HG02610 (cell line): ENCODE results near the gene PLEKHA7.

Experiments
- ATAC-seq: cut with Tn5 transposase; IDR thresholded peaks from one replicate; pipeline ENCODE4 v1.9.1; 2021; ENCODE audit warnings: mild to moderate bottlenecking, moderate library complexity; ENCODE audit not compliant: unreplicated experiment

PLEKHA7 gene

DNA sequence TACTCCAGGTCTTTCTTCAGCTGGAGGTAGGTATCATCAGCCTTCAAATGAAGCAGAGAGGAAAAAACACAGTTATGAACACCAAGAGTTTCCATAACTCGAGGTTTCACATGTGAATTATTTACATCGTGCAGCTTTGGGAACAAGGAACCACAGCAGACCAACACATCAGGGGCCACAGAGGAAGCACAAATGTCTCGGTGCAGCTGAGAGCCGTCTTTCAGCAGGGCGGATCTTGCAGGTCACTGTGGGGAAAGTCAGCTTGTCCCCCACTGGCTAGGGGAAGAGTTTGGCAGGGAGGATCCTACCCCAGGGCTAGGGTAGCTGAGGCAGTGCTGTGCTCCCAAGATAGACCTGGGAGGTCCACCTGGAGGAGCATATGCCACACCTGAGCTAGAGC is 201.1 kb downstream of the PLEKHA7 start:
- ATAC-seq, result no peak

DNA sequence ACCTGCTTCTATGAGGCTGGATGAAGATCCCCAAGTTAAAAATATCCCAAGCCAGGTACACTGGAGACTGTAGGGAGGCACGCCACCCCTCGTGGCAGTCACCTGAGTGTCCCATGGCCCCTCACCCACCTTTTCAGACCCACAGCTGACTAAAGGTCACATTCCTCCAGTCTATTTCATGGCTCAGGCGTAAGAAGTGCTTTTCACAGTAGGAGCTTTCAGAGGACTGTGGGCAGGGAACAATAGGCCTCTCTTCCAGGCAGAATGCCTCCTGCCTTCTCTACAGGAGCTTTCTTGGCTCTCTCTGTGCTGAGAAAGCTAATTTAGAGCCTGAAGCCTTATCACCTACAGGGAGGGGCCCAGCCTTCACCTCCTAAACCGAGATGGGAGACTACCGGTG is 201.9 kb downstream of the PLEKHA7 start:
- ATAC-seq, result no peak

DNA sequence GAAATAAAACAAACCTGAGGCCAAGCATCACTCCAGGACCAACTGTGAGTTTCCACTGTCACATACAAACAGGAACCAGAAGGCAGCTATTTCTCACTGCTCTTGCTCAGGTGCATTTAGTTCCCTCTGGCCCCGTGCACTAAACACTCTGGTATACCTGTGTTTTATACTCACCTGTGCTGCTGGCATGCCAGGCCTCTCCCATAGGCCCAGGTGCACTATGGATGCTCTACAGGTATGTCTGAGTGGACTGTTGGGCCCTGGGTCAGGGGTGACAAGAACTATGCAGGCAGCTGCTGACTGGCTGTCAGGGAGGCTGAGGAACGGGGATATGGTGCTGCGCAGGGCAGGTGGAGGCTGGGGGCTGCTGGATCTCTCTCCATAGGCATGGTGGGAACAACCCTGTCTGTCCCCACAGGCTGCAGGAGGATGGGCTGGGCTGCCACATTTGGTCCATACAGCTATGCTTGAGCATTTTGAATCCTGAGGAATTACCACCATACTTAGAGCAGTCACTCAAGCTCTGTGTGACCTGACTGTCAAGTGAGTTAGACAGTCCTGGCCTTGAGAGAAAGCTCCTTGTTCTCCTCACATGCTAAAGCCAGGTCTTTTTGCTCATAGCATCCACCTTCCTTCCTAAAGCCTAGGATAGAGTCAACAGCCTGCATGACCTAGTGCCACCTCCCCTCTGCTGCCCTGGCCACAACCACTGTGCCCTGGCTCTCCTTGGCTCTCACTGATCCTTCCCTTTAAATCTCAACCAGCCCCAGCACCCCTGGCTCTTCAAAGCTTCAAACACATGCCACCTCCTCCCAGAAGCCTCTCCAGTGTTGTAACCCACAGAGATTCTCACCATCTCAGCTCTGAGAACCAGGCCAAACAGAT is 202.8 kb downstream of the PLEKHA7 start:
- no peak for ATAC-seq

DNA sequence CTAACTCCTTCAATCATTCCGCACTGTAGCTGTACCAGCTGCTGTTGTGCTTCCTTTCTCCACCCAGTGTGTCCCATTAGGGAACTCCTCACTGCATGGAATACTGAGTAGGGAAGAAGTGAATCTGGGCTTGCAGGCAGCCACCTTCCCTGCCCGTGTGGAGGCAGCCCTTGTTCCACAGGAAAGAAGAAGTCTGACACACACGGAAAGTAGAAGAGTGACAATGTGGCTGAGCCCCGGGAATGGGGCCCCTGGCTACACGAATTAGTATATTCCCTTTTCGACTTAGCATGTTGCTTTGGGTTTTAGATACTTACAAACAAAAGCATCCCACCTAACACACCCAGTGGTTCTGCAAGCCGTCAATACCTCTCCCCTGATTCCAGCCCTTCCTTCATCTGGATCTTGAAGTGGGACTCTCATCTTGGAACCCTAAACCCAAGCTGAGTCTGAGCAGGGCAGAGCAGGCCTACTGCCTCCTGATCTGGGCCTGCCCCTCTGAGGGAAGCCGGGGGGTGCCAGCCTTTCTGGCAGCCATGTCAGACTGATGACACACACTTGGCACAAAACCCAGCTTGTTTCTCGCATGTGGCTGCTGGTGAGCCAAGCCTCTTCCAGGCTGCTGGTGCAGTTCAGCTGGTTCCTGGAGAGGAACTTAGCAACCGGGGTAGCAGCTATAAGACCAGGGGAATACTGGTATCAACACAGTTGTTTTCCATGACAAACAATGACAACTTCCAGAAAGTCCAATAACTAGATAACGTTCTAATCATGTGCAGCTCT is 204.1 kb downstream of the PLEKHA7 start:
- no peak for ATAC-seq

DNA sequence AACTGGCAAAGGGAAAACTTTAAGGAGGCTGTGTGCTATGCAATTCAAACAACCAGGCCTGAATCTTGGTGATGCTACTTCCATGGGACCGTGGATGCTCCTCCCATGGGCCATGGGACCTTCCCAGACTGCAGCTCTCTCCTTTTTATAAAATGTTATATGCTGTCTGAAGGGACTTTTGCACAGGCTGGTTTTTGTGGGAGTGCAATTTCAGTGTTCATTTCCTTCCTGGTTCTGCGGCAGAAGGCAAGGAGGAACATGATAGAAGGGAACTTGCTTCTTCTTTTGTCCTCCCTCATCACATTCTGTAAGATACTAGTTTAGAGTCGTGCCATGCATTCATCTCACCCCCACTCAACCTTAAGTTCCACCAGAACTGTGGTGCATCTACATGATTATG is 206.9 kb downstream of the PLEKHA7 start:
- ATAC-seq, result no peak

DNA sequence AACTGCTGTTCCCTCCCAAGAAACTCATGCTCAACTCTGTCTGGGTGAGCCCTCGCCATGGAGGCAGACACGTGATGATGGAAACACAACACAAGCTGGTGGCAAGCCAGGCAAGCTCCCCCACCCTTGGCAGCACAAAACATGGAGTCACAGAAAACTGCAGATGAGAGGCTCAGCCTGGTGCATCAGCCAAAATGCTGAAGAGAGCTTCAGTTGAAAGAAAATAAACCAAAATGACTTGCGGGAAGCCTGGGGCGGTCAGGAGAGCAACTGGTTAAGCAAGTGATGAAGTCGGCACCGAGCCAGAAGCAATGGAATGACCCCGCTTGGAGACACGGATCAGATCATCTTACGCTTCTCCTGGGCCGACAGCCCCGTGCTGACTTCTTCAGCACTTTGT is 207.4 kb downstream of the PLEKHA7 start:
- no peak for ATAC-seq

DNA sequence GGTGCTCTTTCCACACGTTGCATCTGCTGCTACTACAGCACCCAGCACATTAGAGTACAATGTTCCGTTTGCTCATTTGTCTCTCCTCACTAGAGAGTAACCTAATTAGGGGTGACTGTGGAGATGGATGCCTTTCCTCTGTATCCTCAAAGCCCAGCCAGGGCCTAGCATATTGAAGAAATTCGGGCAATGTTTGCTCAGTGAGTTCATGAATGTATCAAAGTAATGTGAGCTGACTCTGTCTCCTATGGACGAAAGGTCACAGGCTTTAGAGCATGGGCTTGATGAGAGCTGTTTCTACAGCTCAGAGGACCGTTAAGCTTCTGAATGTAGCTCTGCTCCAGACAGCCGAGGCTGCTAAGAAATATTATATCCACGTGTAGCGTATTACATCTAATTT is 208.3 kb downstream of the PLEKHA7 start:
- ATAC-seq, result no peak

DNA sequence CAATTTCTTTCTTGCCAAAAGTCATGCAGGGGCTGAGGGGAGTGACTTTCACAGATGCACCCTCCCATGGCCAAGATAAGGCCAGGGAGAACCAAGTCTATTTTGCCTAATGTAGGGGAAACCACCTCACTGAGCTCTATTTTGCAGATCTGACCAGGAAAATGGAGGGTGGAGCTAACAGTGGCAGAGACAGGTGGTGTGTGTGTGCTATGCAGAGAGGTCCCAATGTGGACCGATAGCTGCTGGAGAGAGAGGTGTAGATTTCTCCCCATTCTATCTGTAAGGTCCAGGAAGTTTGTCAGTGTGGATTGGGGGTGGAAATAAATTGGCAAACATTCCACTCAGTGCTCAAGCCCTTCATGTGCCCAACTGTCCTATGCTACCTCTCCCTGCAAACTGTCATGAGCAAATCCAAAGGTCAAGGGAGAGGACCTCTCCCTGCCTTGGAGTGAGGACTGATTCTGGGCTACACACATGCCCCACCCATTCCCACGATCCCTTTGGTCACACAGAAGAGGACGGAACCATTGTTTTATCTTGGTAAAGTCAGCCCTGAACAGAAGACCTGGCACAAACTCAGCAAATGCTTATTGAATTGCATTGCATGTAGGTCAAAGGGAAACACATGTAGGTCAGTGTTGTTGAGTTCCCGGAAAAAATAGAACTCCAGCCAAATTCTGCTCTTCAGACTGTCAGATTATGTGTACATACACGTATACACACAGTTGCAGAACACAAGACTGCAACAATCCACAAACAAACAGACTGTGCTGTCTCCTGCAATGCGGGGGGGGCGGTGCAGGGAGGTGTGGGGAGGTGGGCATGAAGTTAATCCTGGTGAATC is 209.9 kb downstream of the PLEKHA7 start:
- ATAC-seq, result no peak

DNA sequence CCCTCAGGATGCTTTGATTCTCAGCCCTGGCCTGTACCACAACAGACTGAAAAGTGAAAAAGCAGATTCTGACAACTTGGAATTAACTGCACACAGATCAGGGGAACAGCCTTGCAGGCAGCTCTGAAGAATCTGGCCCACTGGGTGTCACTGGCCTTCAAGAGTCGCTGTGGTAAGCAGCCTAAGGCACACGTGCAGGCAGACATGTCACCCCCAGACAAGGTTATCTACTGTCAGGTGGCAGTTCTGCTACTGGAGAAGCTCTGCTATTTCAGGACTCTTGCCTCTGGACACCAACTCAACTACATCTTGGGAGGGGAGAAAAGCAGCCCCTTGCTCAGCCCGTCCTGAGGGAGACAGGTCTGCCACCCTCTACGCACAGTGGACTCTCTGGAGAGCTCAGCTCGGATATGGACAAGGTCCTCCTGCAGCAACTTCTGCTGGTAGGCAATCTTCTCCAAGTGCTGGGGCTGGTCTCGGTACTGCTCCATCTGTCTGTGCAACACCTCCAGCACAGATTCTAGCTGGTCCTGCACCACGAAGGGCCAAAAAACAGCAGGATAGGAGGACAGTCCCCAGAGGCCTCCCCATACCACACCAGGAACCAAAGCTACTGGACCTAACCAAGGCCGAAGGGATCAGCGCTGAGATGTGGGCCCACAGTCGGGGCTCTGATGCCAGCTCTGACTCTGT is 212.8 kb downstream of the PLEKHA7 start:
- no peak for ATAC-seq

DNA sequence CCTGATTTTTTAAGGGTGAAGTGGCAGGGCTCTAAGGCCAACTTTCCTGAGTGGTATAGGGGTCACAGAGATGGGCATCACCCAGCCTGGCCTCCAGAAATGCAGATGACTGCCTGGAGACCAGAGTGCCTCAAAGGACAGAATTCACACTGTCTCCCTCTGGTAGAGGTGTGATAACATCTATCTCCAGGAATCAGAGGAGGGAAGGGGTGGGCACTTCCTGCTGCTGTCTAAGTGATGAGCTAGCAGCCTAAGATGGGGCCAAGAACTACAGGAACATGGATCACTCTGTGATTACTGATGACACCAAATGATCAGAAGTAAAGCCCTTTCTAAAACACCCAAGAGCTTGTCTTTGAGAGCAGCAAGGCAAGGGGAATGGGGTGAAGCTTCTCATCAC is 213.8 kb downstream of the PLEKHA7 start:
- ATAC-seq, result no peak

DNA sequence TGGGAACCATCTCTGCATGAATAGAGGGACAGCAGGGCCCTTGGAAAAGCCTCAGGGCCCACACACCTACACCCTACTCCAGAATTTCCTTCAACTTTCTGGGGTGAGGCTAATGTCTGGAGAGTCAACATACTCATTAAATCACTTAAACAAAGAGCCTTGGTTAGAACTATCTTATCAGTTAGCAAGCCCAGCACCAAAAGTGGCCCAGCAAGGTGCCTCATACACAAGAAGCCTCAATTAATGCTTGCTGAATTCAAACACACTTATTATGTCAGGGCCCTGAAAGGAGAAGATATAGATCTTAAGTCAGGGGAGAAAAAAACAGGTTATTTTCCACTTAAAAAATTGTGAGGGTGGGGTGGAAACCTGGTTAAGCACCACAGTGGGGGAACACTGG is 214.3 kb downstream of the PLEKHA7 start:
- ATAC-seq, result no peak

DNA sequence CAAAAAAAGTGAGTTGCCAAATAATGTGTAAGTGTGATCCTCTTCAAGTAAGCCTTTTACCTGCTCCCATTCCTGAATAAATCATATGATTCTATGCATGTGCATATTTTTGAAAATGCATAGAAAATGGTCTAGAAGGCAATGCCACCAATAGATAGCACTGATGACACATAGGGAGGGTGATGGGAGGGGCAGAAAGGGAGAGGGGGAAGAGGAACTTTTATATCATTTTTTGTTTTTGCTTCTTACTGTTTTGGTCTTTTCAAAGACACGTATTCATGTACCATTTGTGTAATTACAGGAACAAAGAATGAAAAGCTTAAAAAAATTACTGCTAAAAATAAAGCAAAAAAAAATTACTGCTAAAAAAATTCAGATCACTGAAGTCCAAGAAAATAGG is 215.0 kb downstream of the PLEKHA7 start:
- no peak for ATAC-seq

DNA sequence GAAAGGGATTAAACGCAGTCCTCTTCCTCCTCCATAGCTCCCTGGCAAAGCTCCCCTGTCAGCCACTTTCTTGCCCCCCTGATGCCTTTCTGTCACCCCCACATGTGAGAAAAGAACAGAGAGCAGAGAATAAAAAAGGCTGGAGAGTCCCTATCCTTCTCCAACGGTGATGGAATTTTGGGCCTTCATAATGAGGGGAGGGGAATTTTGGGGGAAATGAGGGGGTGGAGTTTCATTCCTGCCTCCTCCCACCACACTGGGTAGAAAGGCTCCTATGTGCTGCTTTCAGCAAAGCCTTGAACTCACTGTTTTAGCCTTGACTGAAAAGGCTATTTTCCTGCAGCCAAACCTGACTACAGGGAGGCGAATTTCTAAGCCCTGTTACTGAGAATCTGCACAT is 216.4 kb downstream of the PLEKHA7 start:
- ATAC-seq, result no peak

DNA sequence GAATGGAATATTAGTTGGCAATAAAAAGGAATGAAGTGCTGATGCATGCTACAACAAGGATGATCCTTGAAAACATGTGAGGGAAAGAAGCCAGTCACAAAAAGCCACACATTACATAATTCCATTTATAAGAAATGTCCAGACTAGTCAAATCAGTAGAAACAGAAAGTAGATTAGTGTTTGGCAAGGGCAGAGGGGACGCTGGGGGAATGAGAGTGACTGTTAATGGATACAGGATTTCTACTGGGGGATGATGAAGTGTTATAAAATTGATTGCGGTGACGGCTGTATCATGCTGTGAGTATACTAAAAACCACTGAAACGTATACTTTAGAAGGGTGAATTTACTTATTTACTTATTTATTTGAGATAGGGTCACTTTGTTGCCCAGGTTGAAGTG is 217.9 kb downstream of the PLEKHA7 start:
- ATAC-seq, result no peak

DNA sequence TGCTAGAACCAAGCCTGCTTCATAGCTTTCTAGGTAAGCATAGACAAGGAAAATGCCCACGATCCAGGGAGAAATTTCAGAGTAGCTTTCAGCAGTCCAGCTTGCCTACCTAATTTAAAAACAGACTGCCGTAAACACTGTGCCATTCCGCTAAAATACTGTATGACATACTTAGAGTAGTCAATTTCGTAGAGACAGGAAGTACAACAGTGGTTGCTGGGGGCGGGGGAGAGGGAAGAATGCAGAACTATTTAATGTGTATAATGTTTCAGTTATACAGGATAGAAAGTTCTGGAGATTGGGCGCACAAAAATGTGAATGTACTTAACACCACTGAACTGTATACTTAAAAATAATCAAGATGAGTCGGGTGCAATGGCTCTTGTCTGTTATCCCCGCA is 219.1 kb downstream of the PLEKHA7 start:
- no peak for ATAC-seq

DNA sequence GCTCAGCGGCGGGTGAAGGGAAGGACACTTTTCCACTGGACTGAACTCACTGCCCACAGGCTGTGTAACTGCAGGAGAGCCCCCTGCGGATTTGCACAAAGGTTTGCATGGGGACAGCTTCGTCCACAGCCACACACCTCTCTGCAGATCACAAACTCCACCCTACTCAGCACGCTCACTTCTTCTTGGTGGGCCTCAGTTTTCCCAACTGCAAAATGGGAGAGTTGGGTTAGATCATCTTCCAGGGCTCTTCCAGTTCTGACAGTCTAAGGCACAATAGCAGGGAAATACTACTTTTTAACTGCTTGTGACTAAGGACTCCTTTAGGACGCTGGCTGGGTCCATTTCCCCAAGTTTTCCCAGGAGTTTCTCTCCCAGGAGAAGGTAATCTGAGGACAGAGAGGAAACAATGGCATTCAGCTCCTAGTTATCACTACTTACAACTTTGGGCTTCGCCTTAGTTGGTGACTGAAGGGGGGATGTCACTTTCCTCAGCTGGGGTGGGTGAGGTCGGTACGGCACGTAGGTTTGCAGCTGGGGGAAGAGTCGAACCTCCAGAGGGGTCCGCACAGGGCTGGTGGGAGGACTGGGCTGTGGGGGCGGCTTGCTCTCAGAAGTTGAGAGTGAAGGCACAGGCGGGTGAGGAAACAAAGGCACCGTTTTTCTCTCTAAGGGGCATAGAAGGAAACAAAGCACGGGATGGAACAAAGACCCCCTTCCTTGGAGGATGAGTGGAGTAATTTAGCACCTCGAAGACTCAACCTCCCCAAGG is 220.0 kb downstream of the PLEKHA7 start:
- no peak for ATAC-seq

DNA sequence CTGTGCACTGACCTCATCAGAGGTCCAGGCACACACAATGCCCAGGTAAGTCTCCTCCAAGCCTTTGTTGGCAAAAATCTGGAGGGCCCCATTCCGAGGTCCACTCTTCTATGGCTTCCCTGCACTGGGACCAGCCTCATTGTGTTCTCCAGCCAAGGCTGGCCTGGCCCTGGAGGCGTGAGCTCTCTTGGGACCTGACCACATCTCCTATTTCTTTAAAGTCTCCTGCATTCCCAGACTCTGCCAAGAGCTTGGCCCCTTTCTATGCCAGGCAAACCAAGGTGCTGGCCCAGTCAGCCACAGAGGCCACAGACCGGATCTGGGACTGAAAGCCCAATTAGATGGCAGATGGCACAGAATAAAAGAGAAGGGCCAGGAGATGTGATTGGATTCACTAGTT is 220.7 kb downstream of the PLEKHA7 start:
- ATAC-seq, result no peak

DNA sequence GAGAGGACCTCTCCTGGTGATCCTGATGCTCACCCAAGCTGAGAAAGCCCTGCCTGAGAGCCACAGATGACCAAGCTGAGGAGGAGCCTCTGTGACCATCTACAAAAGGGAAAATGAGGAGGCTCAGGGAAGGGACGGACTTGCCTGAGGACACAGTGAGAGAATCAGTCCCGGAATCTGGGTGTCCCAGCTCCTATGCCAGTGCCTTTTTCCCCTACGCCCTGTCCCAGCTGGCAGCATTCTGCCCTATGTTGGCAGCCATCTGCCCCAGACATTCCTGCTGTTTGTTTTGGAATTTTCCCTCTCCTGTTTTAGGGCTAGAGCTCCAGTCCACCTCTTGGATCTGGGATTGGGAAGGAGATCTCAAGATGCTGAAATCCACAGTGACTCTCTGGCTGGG is 221.2 kb downstream of the PLEKHA7 start:
- ATAC-seq, result no peak

DNA sequence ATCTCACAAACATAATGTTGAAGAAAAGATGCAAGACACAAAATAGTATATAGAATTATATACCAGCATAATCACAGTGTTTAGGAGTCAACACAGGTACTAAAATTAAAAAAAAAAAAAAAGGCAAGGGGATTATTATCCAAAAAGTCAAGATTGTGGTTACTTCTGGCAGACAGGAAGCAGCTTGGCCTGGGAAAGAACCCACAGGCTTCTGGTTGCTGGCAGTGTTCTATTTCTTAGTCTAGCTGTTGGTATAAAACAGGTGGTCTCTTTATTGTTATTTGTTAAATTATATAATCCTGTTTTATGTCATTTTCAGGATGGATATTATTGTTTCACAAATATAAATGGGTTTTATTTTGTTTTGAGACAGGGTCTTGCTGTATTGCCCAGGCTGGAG is 221.8 kb downstream of the PLEKHA7 start:
- ATAC-seq, result no peak
